RCC 7860 (cell line): ENCODE results near the gene ZNF488.

Experiments
- DNase-seq: peaks from one replicate; pipeline ENCODE4 v3.0.0-alpha.2; 2015; ENCODE audit warnings: low spot score
- FAIRE-seq: peaks from 2 replicates; lab custom pipeline; 2012; peaks lifted over from hg19 to GRCh38; lab: Jason Lieb, UNC

The ZNF488 gene

GRCh38 chr10:47383261-47384147 lies 589 bp downstream of the ZNF488 start:
- no peak for FAIRE-seq
- DNase-seq: no peak

GRCh38 chr10:47381427-47382379 lies 2.4 kb downstream of the ZNF488 start:
- DNase-seq (no peak), FAIRE-seq (no peak)

- DNase-seq (no peak), FAIRE-seq (no peak)
Observed at GRCh38 chr10:47381103-47381395, 3.0 kb downstream of the ZNF488 start.

- no peak for FAIRE-seq
- DNase-seq: no peak
Observed at GRCh38 chr10:47380341-47381102, 3.6 kb downstream of the ZNF488 start.

- DNase-seq: no peak
Observed at GRCh38 chr10:47379901-47380300, 4.2 kb downstream of the ZNF488 start.

GRCh38 chr10:47379445-47379785 lies 4.7 kb downstream of the ZNF488 start:
- FAIRE-seq: no peak
- no peak for DNase-seq

More at GRCh38 chr10:47379901-47380300, 4.2 kb downstream of the ZNF488 start:
- FAIRE-seq: no peak

GRCh38 chr10:47378606-47379444 lies 5.3 kb downstream of the ZNF488 start:
- no peak for FAIRE-seq
- DNase-seq: no peak

- DNase-seq (no peak), FAIRE-seq (no peak)
Observed at GRCh38 chr10:47378183-47378510, 5.9 kb downstream of the ZNF488 start.

GRCh38 chr10:47376522-47377220 lies 7.4 kb downstream of the ZNF488 start:
- DNase-seq (no peak), FAIRE-seq (no peak)

GRCh38 chr10:47374611-47375536 lies 9.2 kb downstream of the ZNF488 start:
- DNase-seq (no peak), FAIRE-seq (no peak)

- DNase-seq: no peak
- FAIRE-seq: no peak
Observed at GRCh38 chr10:47372726-47373125, 11.4 kb downstream of the ZNF488 start.

GRCh38 chr10:47371629-47372485 lies 12.2 kb downstream of the ZNF488 start:
- DNase-seq: no peak
- FAIRE-seq: no peak

- DNase-seq: no peak
- no peak for FAIRE-seq
Observed at GRCh38 chr10:47370878-47371277, 13.2 kb downstream of the ZNF488 start.

- FAIRE-seq (no peak), DNase-seq (no peak)
Observed at GRCh38 chr10:47370015-47370767, 13.9 kb downstream of the ZNF488 start.

GRCh38 chr10:47369251-47369894 lies 14.7 kb downstream of the ZNF488 start:
- DNase-seq: no peak
- FAIRE-seq: no peak

GRCh38 chr10:47368431-47369180 lies 15.5 kb downstream of the ZNF488 start:
- DNase-seq (no peak), FAIRE-seq (no peak)
